A549 treated with CpdA at 1 μM for 4 hours (cell line): ENCODE results near the gene TPSD1. TPM values are rescaled to one million over a fixed set of nuclear protein-coding genes. Genes with fewer than 3 reads are reported as not detected.

Source experiments
- total RNA-seq: library from RNA; stranded (reverse); fragments of 200-300 nt; extraction: Qiagen RNA extraction; gene quantifications from 5 replicates; pipeline ENCODE4 v1.2.3, GENCODE V29; 2022; ENCODE audit warnings: low read depth

TPSD1 gene
- total RNA-seq: 0.03 TPM in 1 of 5 replicates, not detected in the others

GRCh38 chr16:1255276-1256122, at the start of gene TPSD1:
TSS of gene TPSD1 (plus strand) at chr16:1256069. CDS start at chr16:1256281, 212 bp downstream.

GRCh38 chr16:1225051-1225451, 30.8 kb upstream of the TPSD1 start, which contains the start of gene TPSG1:
TSS of gene TPSG1 (minus strand) at chr16:1225268. CDS start at chr16:1225252, 16 bp downstream.

GRCh38 chr16:1230084-1230470, 25.8 kb upstream of the TPSD1 start, which contains the start of gene TPSB2:
TSS of gene TPSB2 (minus strand) at chr16:1230184. CDS start at chr16:1229951, 233 bp downstream.

GRCh38 chr16:1240436-1240835, 15.4 kb upstream of the TPSD1 start, which contains the start of gene TPSAB1:
TSS of gene TPSAB1 (plus strand) at chr16:1240705. CDS start at chr16:1240939, 234 bp downstream.

Other genes with a start within 250 kb of the TPSD1 start
- 0.26 to 0.36 TPM (median 0.26 TPM) in 3 of 5 replicates, not detected in the others for gene SSTR5, start 183.3 kb upstream of the TPSD1 start, total RNA-seq
- gene C1QTNF8, start 159.8 kb upstream of the TPSD1 start, total RNA-seq: not detected in 5 replicates
- 8.6 to 12.1 TPM (median 11.3 TPM) in 5 replicates for gene CACNA1H, start 103.0 kb upstream of the TPSD1 start, total RNA-seq
- gene TPSG1, start 30.8 kb upstream of the TPSD1 start, total RNA-seq: 0.08 to 0.16 TPM in 2 of 5 replicates, not detected in the others
- gene TPSB2, start 25.9 kb upstream of the TPSD1 start, total RNA-seq: not detected in 5 replicates
- not detected in 5 replicates for gene TPSAB1, start 15.4 kb upstream of the TPSD1 start, total RNA-seq
- gene UBE2I, start 53.6 kb downstream of the TPSD1 start, total RNA-seq: 161 to 196 TPM (median 171 TPM) in 5 replicates
- gene BAIAP3, start 77.6 kb downstream of the TPSD1 start, total RNA-seq: 0.75 to 2.8 TPM (median 0.86 TPM) in 5 replicates
- gene TSR3, start 95.8 kb downstream of the TPSD1 start, total RNA-seq: 50.7 to 94.3 TPM (median 89.3 TPM) in 5 replicates
- 24.2 to 38.2 TPM (median 34.7 TPM) in 5 replicates for gene GNPTG, start 95.9 kb downstream of the TPSD1 start, total RNA-seq
- 27.5 to 45.1 TPM (median 44.8 TPM) in 5 replicates for gene UNKL, start 158.6 kb downstream of the TPSD1 start, total RNA-seq
- 29.6 to 38.5 TPM (median 37.1 TPM) in 5 replicates for gene UQCC4, start 164.7 kb downstream of the TPSD1 start, total RNA-seq
- not detected in 5 replicates for gene PERCC1, start 175.0 kb downstream of the TPSD1 start, total RNA-seq
- gene CCDC154, start 188.5 kb downstream of the TPSD1 start, total RNA-seq: 0.14 to 0.89 TPM (median 0.44 TPM) in 5 replicates
- gene CLCN7, start 219.0 kb downstream of the TPSD1 start, total RNA-seq: 66.8 to 86.1 TPM (median 76.1 TPM) in 5 replicates
- not detected in 5 replicates for gene PTX4, start 232.9 kb downstream of the TPSD1 start, total RNA-seq
- gene TELO2, start 237.3 kb downstream of the TPSD1 start, total RNA-seq: 32.1 to 45.2 TPM (median 36.7 TPM) in 5 replicates